ENCODE results near the gene TFDP1. TPM values are rescaled to one million over a fixed set of nuclear protein-coding genes. Genes with fewer than 3 reads are reported as not detected.
A peak's percentile ranks its signal among the peaks of the same experiment; 100 is the strongest.

TFDP1 gene
- total and polyA plus RNA-seq, 7 donors, result 26.5 to 57.1 (median 40.2) TPM

DNA sequence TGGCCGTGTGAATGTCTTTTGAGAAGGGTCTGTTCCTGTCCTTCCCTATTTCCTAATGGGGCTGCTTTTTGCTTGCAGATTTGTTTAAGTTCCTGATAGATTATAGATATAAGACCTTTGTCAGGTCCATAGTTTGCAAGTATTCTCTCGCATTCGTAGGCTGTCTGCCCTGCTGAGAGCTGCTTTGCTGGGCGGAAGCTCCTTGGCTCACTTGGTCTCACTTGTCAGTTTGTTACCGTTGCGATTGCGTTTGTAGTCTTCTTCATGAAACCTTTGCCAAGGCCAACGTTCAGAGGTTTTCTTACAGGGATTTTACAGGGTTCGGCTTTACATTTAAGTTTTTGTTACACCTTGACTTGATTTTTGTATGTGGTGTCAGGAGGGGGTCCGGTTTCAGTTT, 44.0 kb upstream of the TFDP1 start:
- Histone ChIP-seq H3K27ac (no peak overlapping the region), H3K27me3 (no peaks in the 10 kb centered on the region), H3K9me3 (no peaks in the 10 kb centered on the region), H3K4me3 (no peak overlapping the region), H3K36me3 (peaks cover 0 to 41% (median 14%) of the 10 kb centered on the region in 4 donors), H3K4me1 (peaks cover 0 to 3% (median 3%) of the 10 kb centered on the region in 4 donors)
- intact Hi-C loops (cut with DNase I), result no loop called here
- DNase-seq, result peak; percentile 22
- WGBS, 2 donors, result 92 to 97% methylated on average over 10 of the region's 10 CpGs
- TF ChIP-seq POLR2AphosphoS5 (IDR thresholded peaks at IDR 0.05) (no peak), POLR2A (IDR thresholded peaks at IDR 0.05) (no peak), EP300 (IDR thresholded peaks at IDR 0.05) (no peak)
- TF ChIP-seq, protein P1, sequence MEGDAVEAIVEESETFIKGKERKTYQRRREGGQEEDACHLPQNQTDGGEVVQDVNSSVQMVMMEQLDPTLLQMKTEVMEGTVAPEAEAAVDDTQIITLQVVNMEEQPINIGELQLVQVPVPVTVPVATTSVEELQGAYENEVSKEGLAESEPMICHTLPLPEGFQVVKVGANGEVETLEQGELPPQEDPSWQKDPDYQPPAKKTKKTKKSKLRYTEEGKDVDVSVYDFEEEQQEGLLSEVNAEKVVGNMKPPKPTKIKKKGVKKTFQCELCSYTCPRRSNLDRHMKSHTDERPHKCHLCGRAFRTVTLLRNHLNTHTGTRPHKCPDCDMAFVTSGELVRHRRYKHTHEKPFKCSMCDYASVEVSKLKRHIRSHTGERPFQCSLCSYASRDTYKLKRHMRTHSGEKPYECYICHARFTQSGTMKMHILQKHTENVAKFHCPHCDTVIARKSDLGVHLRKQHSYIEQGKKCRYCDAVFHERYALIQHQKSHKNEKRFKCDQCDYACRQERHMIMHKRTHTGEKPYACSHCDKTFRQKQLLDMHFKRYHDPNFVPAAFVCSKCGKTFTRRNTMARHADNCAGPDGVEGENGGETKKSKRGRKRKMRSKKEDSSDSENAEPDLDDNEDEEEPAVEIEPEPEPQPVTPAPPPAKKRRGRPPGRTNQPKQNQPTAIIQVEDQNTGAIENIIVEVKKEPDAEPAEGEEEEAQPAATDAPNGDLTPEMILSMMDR (IDR thresholded peaks at IDR 0.05), result no peak

GRCh38 chr13:113542751-113543424, 41.7 kb upstream of the TFDP1 start:
- 88 to 90% methylated on average over 21 of the region's 21 CpGs for WGBS, 2 donors
- DNase-seq, result peak; percentile 50
- Histone ChIP-seq H3K9me3 (no peaks in the 10 kb centered on the region), H3K4me1 (peaks cover 0 to 26% (median 19%) of the 10 kb centered on the region in 4 donors), H3K27me3 (no peaks in the 10 kb centered on the region), H3K36me3 (peaks cover 0 to 31% (median 11%) of the 10 kb centered on the region in 4 donors), H3K27ac (no peak overlapping the region), H3K4me3 (no peak overlapping the region)
- intact Hi-C loops (cut with DNase I), result no loop called here
- TF ChIP-seq EP300 (IDR thresholded peaks at IDR 0.05), result no peak
- no peak for TF ChIP-seq POLR2A (IDR thresholded peaks at IDR 0.05)
- TF ChIP-seq, protein P1 (IDR thresholded peaks at IDR 0.05), result no peak
- no peak for TF ChIP-seq POLR2AphosphoS5 (IDR thresholded peaks at IDR 0.05)

GRCh38 chr13:113544071-113544891, 40.3 kb upstream of the TFDP1 start:
- intact Hi-C loops (cut with DNase I), result no loop called here
- H3K36me3 ChIP-seq, result peaks cover 0 to 22% (median 10%) of the 10 kb centered on the region in 4 donors
- H3K27ac ChIP-seq, result no peak overlapping the region
- H3K4me3 ChIP-seq, result no peak overlapping the region
- no peaks in the 10 kb centered on the region for H3K27me3 ChIP-seq
- peaks cover 0 to 40% (median 27%) of the 10 kb centered on the region in 4 donors for H3K4me1 ChIP-seq
- no peaks in the 10 kb centered on the region for H3K9me3 ChIP-seq
- DNase-seq, result no peak
- TF ChIP-seq POLR2AphosphoS5 (IDR thresholded peaks at IDR 0.05), result no peak
- no peak for TF ChIP-seq EP300 (IDR thresholded peaks at IDR 0.05)
- TF ChIP-seq POLR2A (IDR thresholded peaks at IDR 0.05), result no peak
- TF ChIP-seq, protein P1 (IDR thresholded peaks at IDR 0.05), result no peak
- 93 to 94% methylated on average over 37 of the region's 37 CpGs for WGBS, 2 donors

GRCh38 chr13:113544896-113545295, 39.7 kb upstream of the TFDP1 start:
- Histone ChIP-seq H3K4me1 (peaks cover 0 to 46% (median 29%) of the 10 kb centered on the region in 4 donors), H3K4me3 (no peak overlapping the region), H3K36me3 (peaks cover 0 to 16% (median 8%) of the 10 kb centered on the region in 4 donors), H3K27me3 (no peaks in the 10 kb centered on the region), H3K9me3 (no peaks in the 10 kb centered on the region), H3K27ac (peak overlapping the region in 1 of 4 donors; percentile 52)
- DNase-seq, result no peak
- WGBS, 2 donors, result 95% methylated on average over 10 of the region's 10 CpGs
- intact Hi-C loops (cut with DNase I), result no loop called here
- TF ChIP-seq POLR2AphosphoS5 (IDR thresholded peaks at IDR 0.05) (no peak), POLR2A (IDR thresholded peaks at IDR 0.05) (no peak), EP300 (IDR thresholded peaks at IDR 0.05) (no peak)
- TF ChIP-seq, protein P1 (IDR thresholded peaks at IDR 0.05), result no peak

Measured in sigmoid colon (tissue), 7 donors.